Vagina (tissue), 2 donors: Measurements from ENCODE around the gene RIMS3.
"Not testable (repeated sequence)": the region's sequence is repeated elsewhere in the genome, so short reads cannot be mapped to it uniquely, and the experiment has no call there.

Source experiments
- POLR2A ChIP-seq, 2 donors: fragments of 450-650 bp; IDR thresholded peaks; one replicate each; pipeline ENCODE4 v1.6.1; 2017; ENCODE audit warnings: antibody characterized with exemption in 2 of 2, mild to moderate bottlenecking in 2 of 2, moderate library complexity in 2 of 2
- POLR2AphosphoS5 ChIP-seq, 2 donors: sonication (generic); formaldehyde crosslinking; IDR thresholded peaks; one replicate each; pipeline ENCODE4 v1.9.0; 2017; ENCODE audit warnings: antibody characterized with exemption in 2 of 2, mild to moderate bottlenecking in 2 of 2, low read depth in 1 of 2; ENCODE audit not compliant: insufficient read depth in 1 of 2
- TF ChIP-seq, protein P1 (sequence below), 3 experiments: fragments of 450-650 bp in 2 of 3; fragments of 200-600 bp in 1 of 3; sonication (generic) in 1 of 3; IDR thresholded peaks; one replicate each; pipeline ENCODE4 v1.5.1; 2017 to 2019; ENCODE audit warnings: antibody characterized with exemption in 3 of 3, mild to moderate bottlenecking in 2 of 3, moderate library complexity in 2 of 3

DNA sequence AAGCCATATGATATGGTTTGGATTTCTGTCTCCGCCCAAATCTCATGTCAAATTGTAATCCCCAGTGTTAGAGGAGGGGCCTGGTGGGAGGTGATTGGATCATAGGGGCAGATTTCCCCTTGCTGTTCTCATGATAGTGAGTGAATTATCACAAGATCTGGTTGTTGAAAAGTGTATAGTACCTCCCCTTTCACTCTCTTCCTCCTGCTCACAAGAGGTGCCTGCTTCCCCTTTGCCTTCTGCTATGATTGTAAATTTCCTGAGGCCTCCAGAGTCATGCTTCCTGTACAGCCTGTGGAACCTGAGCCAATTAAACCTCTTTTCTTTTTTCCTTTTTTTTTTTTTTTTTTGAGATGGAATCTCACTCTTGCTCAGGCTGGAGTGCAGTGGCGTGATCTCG lies 90.7 kb downstream of the RIMS3 start:
- not testable (repeated sequence) for TF ChIP-seq POLR2AphosphoS5 (IDR thresholded peaks at IDR 0.05; ENCODE audit: insufficient read depth in 1 of 2, low read depth in 1 of 2); POLR2A (IDR thresholded peaks at IDR 0.05)
- TF ChIP-seq, protein P1, sequence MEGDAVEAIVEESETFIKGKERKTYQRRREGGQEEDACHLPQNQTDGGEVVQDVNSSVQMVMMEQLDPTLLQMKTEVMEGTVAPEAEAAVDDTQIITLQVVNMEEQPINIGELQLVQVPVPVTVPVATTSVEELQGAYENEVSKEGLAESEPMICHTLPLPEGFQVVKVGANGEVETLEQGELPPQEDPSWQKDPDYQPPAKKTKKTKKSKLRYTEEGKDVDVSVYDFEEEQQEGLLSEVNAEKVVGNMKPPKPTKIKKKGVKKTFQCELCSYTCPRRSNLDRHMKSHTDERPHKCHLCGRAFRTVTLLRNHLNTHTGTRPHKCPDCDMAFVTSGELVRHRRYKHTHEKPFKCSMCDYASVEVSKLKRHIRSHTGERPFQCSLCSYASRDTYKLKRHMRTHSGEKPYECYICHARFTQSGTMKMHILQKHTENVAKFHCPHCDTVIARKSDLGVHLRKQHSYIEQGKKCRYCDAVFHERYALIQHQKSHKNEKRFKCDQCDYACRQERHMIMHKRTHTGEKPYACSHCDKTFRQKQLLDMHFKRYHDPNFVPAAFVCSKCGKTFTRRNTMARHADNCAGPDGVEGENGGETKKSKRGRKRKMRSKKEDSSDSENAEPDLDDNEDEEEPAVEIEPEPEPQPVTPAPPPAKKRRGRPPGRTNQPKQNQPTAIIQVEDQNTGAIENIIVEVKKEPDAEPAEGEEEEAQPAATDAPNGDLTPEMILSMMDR (IDR thresholded peaks at IDR 0.05): not testable (repeated sequence)
